HG02678 (cell line): ENCODE results near the gene GUCA2A.

Experiments
- ATAC-seq: cut with Tn5 transposase; IDR thresholded peaks from one replicate; pipeline ENCODE4 v1.9.1; 2021; ENCODE audit warnings: mild to moderate bottlenecking, moderate library complexity; ENCODE audit not compliant: unreplicated experiment

Gene GUCA2A

GRCh38 chr1:42133809-42134526, 30.6 kb downstream of the GUCA2A start:
- ATAC-seq = no peak

DNA sequence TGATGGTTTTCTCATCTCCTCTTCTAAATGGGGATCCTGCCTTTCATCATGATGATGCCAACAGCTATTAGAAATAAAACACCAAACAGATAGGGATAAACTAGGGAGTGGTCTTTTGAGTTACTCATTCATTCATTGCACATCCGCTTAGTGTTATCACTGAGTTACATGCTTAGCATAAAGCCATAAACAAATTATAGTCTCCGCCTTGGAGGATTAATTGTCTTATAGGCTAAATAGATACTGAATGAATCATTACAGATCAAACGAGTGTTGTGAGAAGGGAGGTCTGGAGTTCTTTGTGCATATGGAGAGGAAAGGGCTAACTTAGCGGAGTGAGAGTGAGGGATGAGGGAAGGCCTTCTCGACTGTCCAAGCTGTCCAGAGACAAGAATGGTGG, 31.2 kb downstream of the GUCA2A start:
- ATAC-seq = no peak

DNA sequence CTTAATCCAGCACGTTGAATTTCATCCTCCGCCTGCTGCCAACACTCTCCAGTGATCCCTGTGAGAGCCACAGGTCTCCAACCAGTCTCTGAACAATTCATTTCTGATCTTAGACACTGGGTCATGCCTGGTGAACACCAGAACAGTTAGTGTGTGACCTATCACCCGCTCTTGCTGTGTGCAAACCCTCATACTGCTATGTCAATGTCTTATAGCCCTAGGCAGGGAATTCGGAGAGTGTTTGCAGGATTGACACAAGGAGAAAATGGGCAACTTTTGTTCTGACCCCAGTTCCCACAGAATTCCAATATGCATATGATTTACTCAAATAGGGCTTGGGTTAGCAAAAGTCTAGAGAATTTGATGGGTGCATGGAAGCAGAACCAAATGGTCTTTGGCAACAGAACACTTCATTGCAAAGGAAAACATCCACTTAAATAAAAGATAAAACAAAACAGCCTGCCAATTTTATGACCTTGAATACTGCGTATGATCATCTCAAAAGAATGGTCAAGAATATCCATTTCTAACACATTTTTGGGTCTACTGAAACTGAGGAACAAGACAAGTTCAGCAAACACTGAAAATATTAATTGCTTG, 34.4 kb downstream of the GUCA2A start:
- no peak for ATAC-seq

- ATAC-seq = no peak
These were observed 35.6 kb downstream of the GUCA2A start for GRCh38 chr1:42128964-42129363.

DNA sequence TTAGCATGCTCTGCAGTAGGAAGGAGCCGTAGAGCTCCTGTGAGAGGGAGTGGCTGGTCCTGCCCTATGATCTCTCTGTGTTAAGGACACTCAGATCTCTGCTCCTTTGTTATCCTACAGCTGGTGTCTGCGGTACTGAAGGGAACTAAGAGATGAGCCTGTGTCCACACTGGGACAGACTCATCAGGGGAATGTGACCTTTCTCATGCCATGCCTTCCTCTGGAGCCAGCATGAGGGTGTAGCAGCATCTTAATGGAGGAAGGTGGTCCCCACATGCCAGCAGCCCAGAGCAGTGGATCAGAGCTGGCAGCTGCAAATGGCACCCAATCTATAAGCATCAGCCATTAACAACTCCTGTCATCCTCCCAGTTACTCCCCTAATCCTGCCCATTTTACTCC, 36.0 kb downstream of the GUCA2A start:
- no peak for ATAC-seq

- no peak for ATAC-seq
These were observed 36.8 kb downstream of the GUCA2A start for GRCh38 chr1:42127767-42128166.

- ATAC-seq = no peak
These were observed 39.0 kb downstream of the GUCA2A start for GRCh38 chr1:42125552-42125951.

- no peak for ATAC-seq
These were observed 42.1 kb downstream of the GUCA2A start for GRCh38 chr1:42122408-42122807.

DNA sequence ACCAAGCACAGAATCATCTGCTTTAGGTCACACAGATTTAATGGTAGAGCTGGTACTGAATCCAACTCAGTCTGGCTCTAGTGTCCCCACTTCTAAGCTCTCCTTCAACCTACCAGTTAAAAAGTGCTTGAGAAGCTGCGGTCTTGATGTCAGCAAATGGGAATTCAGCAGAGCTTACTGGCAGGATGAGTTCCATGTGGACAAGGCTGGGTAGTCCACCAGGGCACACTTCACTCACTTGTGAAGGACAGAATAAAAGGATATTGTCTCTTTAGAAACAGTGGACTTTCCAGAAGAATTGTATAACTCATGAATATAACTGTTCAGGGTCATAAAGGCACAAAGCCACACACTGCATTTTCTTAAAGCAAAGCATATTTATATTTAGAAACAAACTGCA, 46.4 kb downstream of the GUCA2A start:
- no peak for ATAC-seq

GRCh38 chr1:42117214-42117613, 47.3 kb downstream of the GUCA2A start:
- no peak for ATAC-seq

- no peak for ATAC-seq
These were observed 50.3 kb downstream of the GUCA2A start for GRCh38 chr1:42114229-42114628.
